HG03064 (cell line): ENCODE data around the gene CYB5D1.
A peak's percentile ranks its signal among the peaks of the same experiment; 100 is the strongest.
"Not testable (repeated sequence)": the region's sequence is repeated elsewhere in the genome, so short reads cannot be mapped to it uniquely, and the experiment has no call there.

Experiments
- ATAC-seq: cut with Tn5 transposase; IDR thresholded peaks from one replicate; pipeline ENCODE4 v1.9.1; 2021; ENCODE audit warnings: low read depth; ENCODE audit not compliant: unreplicated experiment

CYB5D1 gene

GRCh38 chr17:7856011-7856810 is 1.6 kb upstream of the CYB5D1 start:
- ATAC-seq: no peak

- ATAC-seq: peak; percentile 60
Measured at GRCh38 chr17:7856811-7857712, 741 bp upstream of the CYB5D1 start, which contains the start of gene NAA38. TSS of gene NAA38 (minus strand) at chr17:7857559. CDS start at chr17:7857463, 96 bp downstream.

- ATAC-seq: no peak
Measured at GRCh38 chr17:7858522-7858810, 663 bp downstream of the CYB5D1 start.

GRCh38 chr17:7859028-7859427 is 1.2 kb downstream of the CYB5D1 start:
- ATAC-seq: no peak

GRCh38 chr17:7862692-7863437 is 5.1 kb downstream of the CYB5D1 start:
- no peak for ATAC-seq

- not testable (repeated sequence) for ATAC-seq
Measured at GRCh38 chr17:7864384-7864783, 6.6 kb downstream of the CYB5D1 start.

GRCh38 chr17:7864995-7865650 is 7.3 kb downstream of the CYB5D1 start:
- ATAC-seq: no peak

GRCh38 chr17:7867881-7868329 is 10.1 kb downstream of the CYB5D1 start:
- ATAC-seq: no peak

- no peak for ATAC-seq
Measured at GRCh38 chr17:7873051-7873450, 15.2 kb downstream of the CYB5D1 start.

GRCh38 chr17:7875804-7876370 is 18.1 kb downstream of the CYB5D1 start:
- ATAC-seq: no peak

- ATAC-seq: no peak
Measured at GRCh38 chr17:7878234-7878633, 20.4 kb downstream of the CYB5D1 start.

- ATAC-seq: no peak
Measured at GRCh38 chr17:7880076-7880868, 22.5 kb downstream of the CYB5D1 start.

GRCh38 chr17:7881276-7882054 is 23.7 kb downstream of the CYB5D1 start:
- ATAC-seq: no peak

- ATAC-seq: no peak
Measured at GRCh38 chr17:7882068-7882467, 24.3 kb downstream of the CYB5D1 start.

- ATAC-seq: no peak
Measured at GRCh38 chr17:7882629-7883028, 24.8 kb downstream of the CYB5D1 start.

- no peak for ATAC-seq
Measured at GRCh38 chr17:7883781-7884386, 26.1 kb downstream of the CYB5D1 start.

GRCh38 chr17:7884581-7885366 is 27.0 kb downstream of the CYB5D1 start:
- ATAC-seq: no peak
